ENCODE results near the gene ODF2. TPM values are rescaled to one million over a fixed set of nuclear protein-coding genes. Genes with fewer than 3 reads are reported as not detected.

ODF2 gene
- total and polyA plus RNA-seq, 2 of the 13 experiments (the other 11 are each of a cell fraction or from before 2014, with no cell fraction given): 9.8 to 31.3 TPM

GRCh38 chr9:128434340-128434739 is 21.5 kb upstream of the ODF2 start:
- Histone ChIP-seq H3K4me1 (ENCODE audit: insufficient read depth, low read length) (peaks cover 8% of the 10 kb centered on the region; the same call in 1 of the 2 replicates), H3K79me2 (ENCODE audit: insufficient read depth, low read length) (no peaks in the 10 kb centered on the region), H4K20me1 (ENCODE audit: insufficient read depth, low read length) (no peaks in the 10 kb centered on the region), H3K9ac (ENCODE audit: insufficient read depth, low read depth, low read length) (no peak overlapping the region), H3K27ac (ENCODE audit: extremely low read length, insufficient read depth, low read length) (no peak overlapping the region), H2AFZ (ENCODE audit: low read length) (no peak overlapping the region), H3K27me3 (ENCODE audit: control insufficient read depth in 1 of 2, insufficient read depth in 2 of 2, low read length in 2 of 2) (no peaks in the 10 kb centered on the region), H3K9me3 (ENCODE audit: low read length) (no peaks in the 10 kb centered on the region), H3K4me3 (replicated peaks in 1 of 3; ENCODE audit: insufficient read depth in 1 of 3, low read depth in 2 of 3, low read length in 3 of 3) (no peak overlapping the region), H3K4me2 (ENCODE audit: low read depth, low read length) (no peak overlapping the region), H3K36me3 (replicated peaks in 1 of 2; ENCODE audit: control insufficient read depth in 1 of 2, insufficient read depth in 2 of 2, low read length in 2 of 2) (no peaks in the 10 kb centered on the region)
- intact Hi-C loops (cut with micrococcal nuclease; ENCODE audit: unreplicated experiment): no loop called here
- in situ Hi-C loops (cut with HindIII; ENCODE audit: extremely low pct_ligation_motif_present, low pct_unique_long_range_greater_than_20kb): no loop called here
- no peak for ATAC-seq
- no peak for FAIRE-seq
- WGBS (ENCODE audit: low lambda C conversion rate): no CpG with 5 or more reads among the region's 17 CpGs
- ChIA-PET CTCF (ENCODE audit: low intra/inter-chr PET ratio, low total read pairs) (no interaction called here), POLR2A (no interaction called here)
- no peak for DNase-seq (ENCODE audit: low spot score)
- TF ChIP-seq HHEX (CRISPR knock-in tag; IDR thresholded peaks at IDR 0.05): no peak
- no peak for TF ChIP-seq XBP1 (CRISPR knock-in tag; IDR thresholded peaks at IDR 0.05)
- no peak for TF ChIP-seq ZNF337 (CRISPR knock-in tag; IDR thresholded peaks at IDR 0.05; ENCODE audit: borderline replicate concordance, low read depth)
- TF ChIP-seq ZNF616 (CRISPR knock-in tag; IDR thresholded peaks at IDR 0.05; ENCODE audit: low read depth): no peak
- TF ChIP-seq ZBTB8A (CRISPR knock-in tag; IDR thresholded peaks at IDR 0.05; ENCODE audit: borderline replicate concordance, low read depth): no peak
- TF ChIP-seq PRDM10 (CRISPR knock-in tag; IDR thresholded peaks at IDR 0.05; ENCODE audit: low read depth): no peak
- no peak for TF ChIP-seq TARDBP (CRISPR knock-in tag; IDR thresholded peaks at IDR 0.05)
- TF ChIP-seq TEAD3 (CRISPR knock-in tag; optimal IDR thresholded peaks at IDR 0.05; ENCODE audit: borderline replicate concordance): no peak
- no peak for TF ChIP-seq PBX3 (CRISPR knock-in tag; IDR thresholded peaks at IDR 0.05; ENCODE audit: borderline replicate concordance)
- TF ChIP-seq ZNF800 (CRISPR knock-in tag; IDR thresholded peaks at IDR 0.05): no peak
- no peak for TF ChIP-seq DNMT3B (CRISPR knock-in tag; conservative IDR thresholded peaks at IDR 0.05)
- no peak for TF ChIP-seq CBX5 (CRISPR knock-in tag; IDR thresholded peaks at IDR 0.05; ENCODE audit: borderline replicate concordance)
- no peak for TF ChIP-seq U2AF1 (optimal IDR thresholded peaks at IDR 0.05; ENCODE audit: low read depth, low read length)
- no peak for TF ChIP-seq MLXIP (CRISPR knock-in tag; IDR thresholded peaks at IDR 0.05; ENCODE audit: borderline replicate concordance)
- TF ChIP-seq ZNF660 (CRISPR knock-in tag; IDR thresholded peaks at IDR 0.05; ENCODE audit: borderline replicate concordance, low read depth): no peak
- TF ChIP-seq KDM6A (CRISPR knock-in tag; IDR thresholded peaks at IDR 0.05; ENCODE audit: low read depth): no peak
- BruUV-seq (replicated peaks): no TSS peak

Measured in HepG2 (cell line).